HEK293 (cell line): ENCODE data around the gene PLBD1.

Experiments used
- CTCF ChIA-PET: fragments of 350-600 bp; formaldehyde crosslinking; extraction: SDS; loops from one replicate; lab custom pipeline; 2021; ENCODE audit warnings: antibody characterized with exemption; lab: Yijun Ruan, JAX
- POLR2A ChIA-PET: fragments of 300-600 bp; formaldehyde crosslinking; extraction: SDS; loops from one replicate; lab custom pipeline; 2020; ENCODE audit warnings: antibody characterized with exemption, inconsistent platforms; lab: Yijun Ruan, JAX
- H3K27ac ChIP-seq: fragments of 200-500 bp; sonication (Bioruptor generic); 2 replicates; pipeline ENCODE4 v1.5.1; 2014; ENCODE audit warnings: low read depth, low read length, control low read depth, inconsistent platforms; ENCODE audit errors: extremely low read depth
- H3K36me3 ChIP-seq, 2 experiments: fragments of 200-500 bp in 1 of 2; sonication (Bioruptor generic) in 1 of 2; 1 replicate in 1 of 2; 2 replicates in 1 of 2; pipeline ENCODE4 v1.5.1; 2014 to 2017; ENCODE audit warnings: inconsistent platforms in 2 of 2, low read length in 2 of 2; ENCODE audit not compliant: control insufficient read depth in 2 of 2, insufficient read depth in 1 of 2
- H3K4me1 ChIP-seq: fragments of 200-500 bp; sonication (Bioruptor generic); 2 replicates; pipeline ENCODE4 v1.5.1; 2014; ENCODE audit warnings: mild to moderate bottlenecking, low read length, inconsistent platforms; ENCODE audit not compliant: control insufficient read depth, insufficient read depth
- H3K4me3 ChIP-seq: 2 replicates; pipeline ENCODE4 v1.5.1; 2011; ENCODE audit warnings: low read depth, mild to moderate bottlenecking, control low read depth, low read length, moderate library complexity
- H3K9me3 ChIP-seq: fragments of 200-500 bp; sonication (Bioruptor generic); 2 replicates; pipeline ENCODE4 v1.5.1; 2014; ENCODE audit warnings: low read depth, low read length, inconsistent platforms; ENCODE audit not compliant: control insufficient read depth, insufficient read depth
- BCL6B ChIP-seq: fragments of 450-650 bp; formaldehyde crosslinking; IDR thresholded peaks from 2 replicates; pipeline ENCODE4 v1.5.1; 2017; ENCODE audit warnings: missing biosample characterization, missing genetic modification characterization
- FEZF1 ChIP-seq: fragments of 450-650 bp; formaldehyde crosslinking; IDR thresholded peaks from 2 replicates; pipeline ENCODE4 v1.5.1; 2016; ENCODE audit warnings: missing biosample characterization, missing genetic modification characterization
- HOXA7 ChIP-seq: sonication (generic); formaldehyde crosslinking; IDR thresholded peaks from 2 replicates; pipeline ENCODE4 v1.8.1; 2022; ENCODE audit warnings: missing genetic modification reagents, borderline replicate concordance
- KLF16 ChIP-seq: fragments of 450-650 bp; formaldehyde crosslinking; IDR thresholded peaks from 2 replicates; pipeline ENCODE4 v1.5.1; 2017; ENCODE audit warnings: missing biosample characterization, missing genetic modification characterization
- ZNF112 ChIP-seq: fragments of 450-650 bp; formaldehyde crosslinking; IDR thresholded peaks from 2 replicates; pipeline ENCODE4 v1.5.0; 2017; ENCODE audit warnings: missing biosample characterization, missing genetic modification characterization
- ZNF121 ChIP-seq: fragments of 450-650 bp; formaldehyde crosslinking; IDR thresholded peaks from 2 replicates; pipeline ENCODE4 v1.5.1; 2016; ENCODE audit warnings: missing biosample characterization, missing genetic modification characterization
- ZNF157 ChIP-seq: fragments of 450-650 bp; formaldehyde crosslinking; IDR thresholded peaks from 2 replicates; pipeline ENCODE4 v1.5.1; 2016; ENCODE audit warnings: missing biosample characterization, missing genetic modification characterization
- ZNF2 ChIP-seq: fragments of 450-650 bp; formaldehyde crosslinking; IDR thresholded peaks from 2 replicates; pipeline ENCODE4 v1.5.1; 2016; ENCODE audit warnings: missing biosample characterization, missing genetic modification characterization
- ZNF221 ChIP-seq: fragments of 450-650 bp; formaldehyde crosslinking; IDR thresholded peaks from 2 replicates; pipeline ENCODE4 v1.5.1; 2017; ENCODE audit warnings: missing biosample characterization, missing genetic modification characterization, borderline replicate concordance
- ZNF239 ChIP-seq: fragments of 450-650 bp; formaldehyde crosslinking; IDR thresholded peaks from 2 replicates; pipeline ENCODE4 v1.5.1; 2016; ENCODE audit warnings: missing biosample characterization, missing genetic modification characterization
- ZNF335 ChIP-seq: fragments of 450-650 bp; formaldehyde crosslinking; conservative IDR thresholded peaks from 2 replicates; pipeline ENCODE4 v1.5.1; 2016; ENCODE audit warnings: missing biosample characterization, missing genetic modification characterization
- ZNF404 ChIP-seq: fragments of 450-650 bp; formaldehyde crosslinking; IDR thresholded peaks from 2 replicates; pipeline ENCODE4 v1.5.1; 2017; ENCODE audit warnings: missing biosample characterization, missing genetic modification characterization
- ZNF530 ChIP-seq: fragments of 450-650 bp; formaldehyde crosslinking; IDR thresholded peaks from 2 replicates; pipeline ENCODE4 v1.5.1; 2016; ENCODE audit warnings: low read depth, missing biosample characterization, missing genetic modification characterization
- ZNF561 ChIP-seq: fragments of 450-650 bp; IDR thresholded peaks from 2 replicates; pipeline ENCODE4 v1.5.1; 2018; ENCODE audit warnings: missing biosample characterization, missing genetic modification characterization, borderline replicate concordance
- ZNF596 ChIP-seq: fragments of 450-650 bp; IDR thresholded peaks from 2 replicates; pipeline ENCODE4 v1.5.0; 2018; ENCODE audit warnings: missing biosample characterization, mild to moderate bottlenecking, missing genetic modification characterization, moderate library complexity
- ZNF701 ChIP-seq: fragments of 450-650 bp; formaldehyde crosslinking; IDR thresholded peaks from 2 replicates; pipeline ENCODE4 v1.5.1; 2016; ENCODE audit warnings: missing biosample characterization, missing genetic modification characterization
- ZNF707 ChIP-seq: fragments of 450-650 bp; formaldehyde crosslinking; IDR thresholded peaks from 2 replicates; pipeline ENCODE4 v1.5.1; 2016; ENCODE audit warnings: missing biosample characterization, missing genetic modification characterization
- TF ChIP-seq, protein P1 (sequence below): fragments of 450-650 bp; IDR thresholded peaks from 2 replicates; pipeline ENCODE4 v1.5.1; 2018; ENCODE audit warnings: missing biosample characterization, mild to moderate bottlenecking, missing genetic modification characterization
- TF ChIP-seq, protein P2 (sequence below): sonication (generic); formaldehyde crosslinking; IDR thresholded peaks from 2 replicates; pipeline ENCODE4 v1.8.1; 2022; ENCODE audit warnings: mild to moderate bottlenecking, moderate library complexity, missing genetic modification reagents
- TF ChIP-seq, protein P3 (sequence below): fragments of 450-650 bp; formaldehyde crosslinking; IDR thresholded peaks from 2 replicates; pipeline ENCODE4 v1.5.1; 2016; ENCODE audit warnings: missing biosample characterization, missing genetic modification characterization, borderline replicate concordance

Gene PLBD1

DNA sequence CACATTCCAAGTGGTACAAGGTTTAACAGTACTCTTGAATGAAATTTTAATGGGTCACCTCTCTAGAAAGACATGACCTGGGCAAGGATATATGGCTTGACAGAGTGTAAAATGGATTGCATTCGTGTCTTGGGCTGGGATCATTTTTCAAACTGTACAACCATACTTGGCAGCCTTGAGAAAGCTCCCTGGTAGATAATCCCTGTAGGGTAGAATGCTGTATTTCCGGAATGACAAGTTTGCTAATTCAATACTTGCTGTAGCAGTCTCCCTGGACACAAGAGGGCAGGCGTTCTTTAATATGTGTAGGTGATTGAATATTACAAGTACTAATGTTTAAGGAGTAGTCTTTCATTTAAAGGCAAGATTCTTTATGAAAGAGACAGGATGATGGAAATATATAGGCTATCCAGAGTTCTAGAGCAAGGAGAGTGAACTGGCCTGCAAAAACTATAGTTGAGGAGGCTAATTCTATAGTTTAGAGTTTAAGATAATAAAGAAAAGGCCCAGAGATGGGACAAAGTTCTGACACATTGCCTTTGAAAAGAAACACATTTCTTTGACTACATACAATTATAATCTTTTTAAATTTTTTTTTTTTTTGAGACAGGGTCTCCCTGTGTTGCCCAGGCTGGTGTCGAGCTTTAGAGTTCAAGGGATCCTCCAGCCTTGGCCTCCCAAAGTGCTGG lies 53.4 kb downstream of the PLBD1 start:
- no peaks in the 10 kb centered on the region for H3K4me1 ChIP-seq
- POLR2A ChIA-PET, result no interaction called here
- no peaks in the 10 kb centered on the region for H3K36me3 ChIP-seq
- H3K27ac ChIP-seq, result no peak overlapping the region
- TF ChIP-seq, protein P1, sequence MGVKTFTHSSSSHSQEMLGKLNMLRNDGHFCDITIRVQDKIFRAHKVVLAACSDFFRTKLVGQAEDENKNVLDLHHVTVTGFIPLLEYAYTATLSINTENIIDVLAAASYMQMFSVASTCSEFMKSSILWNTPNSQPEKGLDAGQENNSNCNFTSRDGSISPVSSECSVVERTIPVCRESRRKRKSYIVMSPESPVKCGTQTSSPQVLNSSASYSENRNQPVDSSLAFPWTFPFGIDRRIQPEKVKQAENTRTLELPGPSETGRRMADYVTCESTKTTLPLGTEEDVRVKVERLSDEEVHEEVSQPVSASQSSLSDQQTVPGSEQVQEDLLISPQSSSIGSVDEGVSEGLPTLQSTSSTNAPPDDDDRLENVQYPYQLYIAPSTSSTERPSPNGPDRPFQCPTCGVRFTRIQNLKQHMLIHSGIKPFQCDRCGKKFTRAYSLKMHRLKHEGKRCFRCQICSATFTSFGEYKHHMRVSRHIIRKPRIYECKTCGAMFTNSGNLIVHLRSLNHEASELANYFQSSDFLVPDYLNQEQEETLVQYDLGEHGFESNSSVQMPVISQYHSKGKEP, result no peak
- TF ChIP-seq ZNF596 (no peak), ZNF112 (tag by site-specific recombination) (no peak), ZNF2 (no peak), ZNF121 (tag by site-specific recombination) (no peak), ZNF239 (no peak), ZNF707 (no peak)
- TF ChIP-seq, protein P2, sequence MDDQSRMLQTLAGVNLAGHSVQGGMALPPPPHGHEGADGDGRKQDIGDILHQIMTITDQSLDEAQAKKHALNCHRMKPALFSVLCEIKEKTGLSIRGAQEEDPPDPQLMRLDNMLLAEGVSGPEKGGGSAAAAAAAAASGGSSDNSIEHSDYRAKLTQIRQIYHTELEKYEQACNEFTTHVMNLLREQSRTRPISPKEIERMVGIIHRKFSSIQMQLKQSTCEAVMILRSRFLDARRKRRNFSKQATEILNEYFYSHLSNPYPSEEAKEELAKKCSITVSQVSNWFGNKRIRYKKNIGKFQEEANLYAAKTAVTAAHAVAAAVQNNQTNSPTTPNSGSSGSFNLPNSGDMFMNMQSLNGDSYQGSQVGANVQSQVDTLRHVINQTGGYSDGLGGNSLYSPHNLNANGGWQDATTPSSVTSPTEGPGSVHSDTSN (CRISPR knock-in tag), result no peak
- CTCF ChIA-PET, result interaction anchor here (0.5 to 3.8 kb wide), 10 partner anchors 15 to 283 kb away, joined by 3 to 27 read pairs (median 3); no protein-coding TSS in a partner anchor
- no peak overlapping the region for H3K4me3 ChIP-seq
- no peaks in the 10 kb centered on the region for H3K9me3 ChIP-seq

- ChIA-PET CTCF (no interaction called here), POLR2A (no interaction called here)
- H3K9me3 ChIP-seq, result no peaks in the 10 kb centered on the region
- no peaks in the 10 kb centered on the region for H3K4me1 ChIP-seq
- H3K4me3 ChIP-seq, result no peak overlapping the region
- peaks cover 0 to 6% of the 10 kb centered on the region in 2 experiments; a peak in 1 of 3 replicates for H3K36me3 ChIP-seq
- no peak for TF ChIP-seq ZNF335 (tag by site-specific recombination)
- no peak for TF ChIP-seq HOXA7 (CRISPR knock-in tag)
- no peak for TF ChIP-seq ZNF561
- TF ChIP-seq, protein P3, sequence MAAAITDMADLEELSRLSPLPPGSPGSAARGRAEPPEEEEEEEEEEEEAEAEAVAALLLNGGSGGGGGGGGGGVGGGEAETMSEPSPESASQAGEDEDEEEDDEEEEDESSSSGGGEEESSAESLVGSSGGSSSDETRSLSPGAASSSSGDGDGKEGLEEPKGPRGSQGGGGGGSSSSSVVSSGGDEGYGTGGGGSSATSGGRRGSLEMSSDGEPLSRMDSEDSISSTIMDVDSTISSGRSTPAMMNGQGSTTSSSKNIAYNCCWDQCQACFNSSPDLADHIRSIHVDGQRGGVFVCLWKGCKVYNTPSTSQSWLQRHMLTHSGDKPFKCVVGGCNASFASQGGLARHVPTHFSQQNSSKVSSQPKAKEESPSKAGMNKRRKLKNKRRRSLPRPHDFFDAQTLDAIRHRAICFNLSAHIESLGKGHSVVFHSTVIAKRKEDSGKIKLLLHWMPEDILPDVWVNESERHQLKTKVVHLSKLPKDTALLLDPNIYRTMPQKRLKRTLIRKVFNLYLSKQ, result no peak
- no peak for TF ChIP-seq ZNF530 (tag by site-specific recombination)
- no peak overlapping the region for H3K27ac ChIP-seq
Measured at GRCh38 chr12:14510574-14510973, 57.1 kb downstream of the PLBD1 start.

- POLR2A ChIA-PET, result no interaction called here
- H3K9me3 ChIP-seq, result no peaks in the 10 kb centered on the region
- H3K27ac ChIP-seq, result no peak overlapping the region
- CTCF ChIA-PET, result interaction anchor here (0.6 to 1.3 kb wide), 5 partner anchors 21 to 1382 kb away, joined by 3 to 4 read pairs (median 3); no protein-coding TSS in a partner anchor
- H3K4me3 ChIP-seq, result no peak overlapping the region
- no peak for TF ChIP-seq FEZF1 (tag by site-specific recombination)
- no peak for TF ChIP-seq ZNF239
- TF ChIP-seq, protein P3, result no peak
- no peak for TF ChIP-seq BCL6B (tag by site-specific recombination)
- no peak for TF ChIP-seq ZNF157 (tag by site-specific recombination)
- no peak for TF ChIP-seq ZNF404 (tag by site-specific recombination)
- TF ChIP-seq ZNF221 (tag by site-specific recombination), result no peak
- no peak for TF ChIP-seq ZNF701 (tag by site-specific recombination)
- no peak for TF ChIP-seq KLF16 (tag by site-specific recombination)
- TF ChIP-seq, all 188 proteins: peak for 0
- H3K4me1 ChIP-seq, result no peaks in the 10 kb centered on the region
- H3K36me3 ChIP-seq, result peaks cover 8 to 19% of the 10 kb centered on the region in 2 experiments
Measured at GRCh38 chr12:14505626-14506596, 61.8 kb downstream of the PLBD1 start.
